Central memory CD4-positive, alpha-beta T cell (primary cell): Measurements from ENCODE around the gene MYL12B.
A peak's percentile ranks its signal among the peaks of the same experiment; 100 is the strongest.
"Not testable (repeated sequence)": the region's sequence is repeated elsewhere in the genome, so short reads cannot be mapped to it uniquely, and the experiment has no call there.

Experiments used
- DNase-seq: peaks from one replicate; pipeline ENCODE4 v3.0.0; 2022

The MYL12B gene

DNA sequence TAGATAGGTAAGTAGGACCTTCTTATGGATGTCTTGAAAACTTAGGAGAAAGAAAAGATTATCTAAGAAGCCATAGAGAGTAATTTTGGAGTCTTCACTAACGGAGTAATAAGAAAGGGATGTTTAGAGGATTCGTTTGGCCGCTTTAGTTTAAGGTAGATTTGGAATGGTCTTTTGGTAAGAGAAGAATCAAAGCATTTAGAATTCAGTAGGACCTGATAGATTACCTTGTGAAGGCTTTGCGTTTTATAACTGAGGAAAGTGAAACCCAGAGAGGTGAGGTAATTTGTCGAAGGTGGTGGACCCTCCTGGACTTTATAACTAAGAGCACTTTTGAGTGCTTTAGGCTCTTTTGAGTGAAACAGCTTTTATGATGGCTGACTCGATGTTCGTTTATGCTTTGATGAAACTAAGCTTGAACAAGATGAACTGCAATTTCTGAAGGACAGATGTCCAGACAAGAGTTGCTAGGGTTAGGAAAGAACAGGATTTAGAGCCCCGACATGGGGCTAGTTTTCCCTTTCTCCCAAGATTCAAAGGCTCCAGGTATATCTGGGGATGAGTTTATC, 1.3 kb downstream of the MYL12B start:
- DNase-seq, result no peak

DNA sequence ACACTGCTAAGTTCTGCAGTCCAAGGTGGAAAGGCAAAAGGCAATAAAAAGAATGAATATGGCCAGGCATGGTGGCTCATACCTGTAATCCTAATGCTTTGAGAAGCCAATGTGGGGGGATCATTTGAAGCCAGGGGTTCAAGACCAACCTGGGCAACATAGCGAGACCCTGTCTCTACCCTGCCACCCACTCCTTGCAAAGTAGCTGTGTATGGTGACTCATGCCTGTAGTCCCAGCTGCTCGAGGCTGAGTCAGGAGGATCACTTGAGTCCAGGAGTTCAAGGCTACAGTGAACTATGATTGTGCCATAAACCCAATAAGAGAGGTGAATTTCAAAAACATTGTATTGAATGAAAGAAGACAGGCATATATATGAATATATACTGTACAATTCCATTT, 2.4 kb downstream of the MYL12B start:
- no peak for DNase-seq

DNA sequence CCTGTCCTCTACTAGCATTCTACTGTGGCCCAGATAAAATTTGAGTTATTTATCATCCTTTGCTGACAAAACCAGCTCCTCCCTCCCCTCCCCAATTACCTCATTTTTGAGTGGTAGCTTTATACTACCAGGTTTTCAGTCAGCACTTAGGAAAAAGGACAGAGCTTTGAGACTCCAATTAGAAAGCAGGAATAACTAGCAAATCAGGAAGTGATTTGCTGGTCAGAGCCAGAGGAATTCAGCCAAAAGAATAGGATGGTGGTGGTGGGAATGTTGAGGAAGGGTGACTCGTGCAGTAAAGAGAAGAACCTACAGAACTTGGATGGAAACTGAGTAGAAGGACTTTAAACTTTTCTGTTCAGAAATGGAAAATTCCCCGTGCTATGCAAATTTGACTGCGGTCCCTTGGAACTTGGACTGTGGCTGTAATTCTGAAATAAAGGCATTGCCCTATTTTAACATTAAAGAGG, 3.7 kb downstream of the MYL12B start:
- DNase-seq, result no peak

DNA sequence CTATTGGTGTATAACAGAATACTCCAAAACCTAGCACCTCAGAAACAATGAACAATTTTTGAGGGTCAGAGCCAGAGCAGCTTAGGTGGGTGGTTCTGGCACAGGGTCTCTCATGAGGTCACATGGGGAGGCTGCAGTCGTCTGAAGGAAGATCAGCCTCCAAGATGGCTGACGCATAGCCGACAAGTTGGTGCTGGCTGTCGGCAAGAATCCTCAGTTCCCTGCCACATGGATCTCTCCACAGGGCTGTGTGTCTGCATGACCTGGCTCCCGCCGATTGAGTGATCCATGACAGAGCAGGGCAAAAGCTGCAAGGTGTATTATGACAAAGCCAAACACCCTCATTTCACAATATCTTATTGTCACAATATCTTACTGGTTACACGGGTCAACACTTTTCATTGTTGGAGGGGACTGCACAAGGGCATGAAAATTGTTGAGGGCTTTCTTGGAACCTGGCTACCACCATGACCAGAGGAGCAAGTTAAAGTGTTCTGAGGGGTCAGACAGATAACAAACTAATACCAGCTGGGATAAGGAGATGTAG, 4.2 kb downstream of the MYL12B start:
- DNase-seq, result no peak

DNA sequence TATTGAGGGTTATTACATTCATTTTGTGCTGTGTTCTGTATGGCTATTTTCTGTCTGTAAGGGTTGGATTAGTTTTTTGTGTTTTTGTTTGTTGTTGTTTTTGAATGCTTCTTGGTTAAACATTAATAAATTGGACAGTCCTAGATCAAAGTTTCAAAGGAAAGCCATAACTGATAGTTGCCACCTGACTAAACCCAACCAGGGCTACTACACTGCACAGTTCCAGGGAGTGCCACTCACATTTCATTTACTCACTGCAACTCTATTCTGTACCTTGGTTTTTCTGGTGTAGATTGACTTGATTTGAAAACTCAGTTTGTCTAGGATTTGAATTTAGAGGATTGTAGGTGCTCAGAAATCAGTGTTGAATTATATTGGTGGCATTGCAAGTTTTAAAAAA, 6.4 kb downstream of the MYL12B start:
- DNase-seq, result no peak

DNA sequence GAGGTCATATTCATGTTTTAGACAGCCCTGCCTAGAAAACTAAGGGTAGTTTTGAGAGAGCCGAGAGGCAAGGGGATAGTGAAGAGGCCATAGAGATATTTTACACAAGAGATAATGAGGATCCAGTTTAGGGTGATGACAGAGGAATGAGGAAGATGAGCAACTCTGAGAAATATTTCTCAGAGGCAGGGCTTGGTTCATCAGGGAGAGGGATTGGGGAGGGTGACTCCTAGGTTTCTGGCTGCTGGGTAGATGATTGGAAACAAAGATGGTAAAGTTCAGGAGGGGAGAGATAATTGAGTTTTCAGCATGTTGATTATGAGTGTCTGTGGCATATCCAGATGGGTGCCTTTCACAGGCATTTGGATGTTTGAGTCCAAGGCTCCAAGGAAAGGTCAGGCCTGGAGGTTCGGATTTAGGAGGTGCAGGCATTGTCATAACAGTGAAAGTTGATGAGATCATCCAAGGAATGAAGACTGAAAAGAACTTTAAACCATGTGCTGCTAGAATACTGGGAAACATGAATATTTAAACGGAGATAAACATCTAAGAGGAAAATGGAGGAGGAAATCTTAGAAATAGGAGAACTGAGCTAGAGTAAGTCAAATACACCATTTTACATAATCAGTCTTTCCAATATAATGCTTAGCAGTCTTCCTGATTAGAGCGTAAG, 7.4 kb downstream of the MYL12B start:
- no peak for DNase-seq

DNA sequence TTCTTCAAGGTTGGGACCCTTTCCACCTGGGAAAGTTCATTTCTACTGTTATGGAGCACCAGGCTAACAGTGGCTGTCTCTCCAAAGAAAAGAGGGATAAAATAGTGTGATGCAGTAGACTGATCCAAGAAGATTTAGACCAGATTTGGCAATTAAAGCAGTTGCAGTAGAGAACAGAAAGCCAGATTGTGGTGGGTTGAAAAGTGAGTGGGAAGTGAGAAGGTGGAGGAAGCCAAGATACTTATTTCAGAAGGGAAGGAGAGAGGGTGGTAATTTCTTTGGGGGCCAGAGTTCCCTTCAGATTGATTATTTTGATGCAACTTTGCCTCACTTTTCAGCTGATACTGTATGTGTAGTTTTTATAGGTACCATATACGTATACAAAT, 8.0 kb downstream of the MYL12B start:
- DNase-seq, result no peak

DNA sequence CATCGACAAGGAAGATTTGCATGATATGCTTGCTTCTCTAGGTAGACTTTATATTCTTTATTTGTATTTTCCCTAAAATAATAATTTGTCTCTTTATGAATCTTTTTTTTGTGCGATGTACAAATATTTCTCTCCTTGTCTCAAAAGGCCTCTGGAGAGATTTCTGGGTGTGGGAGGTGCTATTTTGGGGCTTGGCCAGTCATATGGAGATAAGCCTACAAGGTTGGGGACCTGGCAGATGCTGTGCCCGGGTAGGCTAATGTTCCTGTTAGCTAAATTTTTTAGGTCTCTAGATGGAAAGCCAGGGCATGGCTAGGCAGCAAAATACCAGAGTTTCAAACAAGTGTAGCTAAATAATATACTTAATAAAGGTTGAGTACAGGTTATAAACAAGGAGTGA, 11.1 kb downstream of the MYL12B start:
- DNase-seq, result no peak

DNA sequence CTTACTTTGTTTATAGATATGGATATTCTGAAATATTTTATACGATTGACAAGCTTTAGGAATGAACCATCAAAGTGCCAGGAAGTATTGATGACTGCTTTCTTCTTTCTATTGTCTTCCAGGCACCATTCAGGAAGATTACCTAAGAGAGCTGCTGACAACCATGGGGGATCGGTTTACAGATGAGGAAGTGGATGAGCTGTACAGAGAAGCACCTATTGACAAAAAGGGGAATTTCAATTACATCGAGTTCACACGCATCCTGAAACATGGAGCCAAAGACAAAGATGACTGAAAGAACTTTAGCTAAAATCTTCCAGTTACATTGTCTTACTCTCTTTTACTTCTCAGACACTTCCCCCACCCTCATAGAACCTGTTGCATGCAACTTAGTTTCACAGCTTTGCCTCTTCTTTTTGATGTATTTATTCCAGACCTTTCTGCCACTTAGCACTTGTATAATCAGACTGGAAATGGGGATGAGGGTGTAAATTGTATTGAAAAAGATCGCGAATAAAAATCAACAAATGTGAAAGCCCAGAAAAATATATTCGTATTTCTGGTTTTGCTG, 15.8 kb downstream of the MYL12B start:
- DNase-seq, result not testable (repeated sequence)

DNA sequence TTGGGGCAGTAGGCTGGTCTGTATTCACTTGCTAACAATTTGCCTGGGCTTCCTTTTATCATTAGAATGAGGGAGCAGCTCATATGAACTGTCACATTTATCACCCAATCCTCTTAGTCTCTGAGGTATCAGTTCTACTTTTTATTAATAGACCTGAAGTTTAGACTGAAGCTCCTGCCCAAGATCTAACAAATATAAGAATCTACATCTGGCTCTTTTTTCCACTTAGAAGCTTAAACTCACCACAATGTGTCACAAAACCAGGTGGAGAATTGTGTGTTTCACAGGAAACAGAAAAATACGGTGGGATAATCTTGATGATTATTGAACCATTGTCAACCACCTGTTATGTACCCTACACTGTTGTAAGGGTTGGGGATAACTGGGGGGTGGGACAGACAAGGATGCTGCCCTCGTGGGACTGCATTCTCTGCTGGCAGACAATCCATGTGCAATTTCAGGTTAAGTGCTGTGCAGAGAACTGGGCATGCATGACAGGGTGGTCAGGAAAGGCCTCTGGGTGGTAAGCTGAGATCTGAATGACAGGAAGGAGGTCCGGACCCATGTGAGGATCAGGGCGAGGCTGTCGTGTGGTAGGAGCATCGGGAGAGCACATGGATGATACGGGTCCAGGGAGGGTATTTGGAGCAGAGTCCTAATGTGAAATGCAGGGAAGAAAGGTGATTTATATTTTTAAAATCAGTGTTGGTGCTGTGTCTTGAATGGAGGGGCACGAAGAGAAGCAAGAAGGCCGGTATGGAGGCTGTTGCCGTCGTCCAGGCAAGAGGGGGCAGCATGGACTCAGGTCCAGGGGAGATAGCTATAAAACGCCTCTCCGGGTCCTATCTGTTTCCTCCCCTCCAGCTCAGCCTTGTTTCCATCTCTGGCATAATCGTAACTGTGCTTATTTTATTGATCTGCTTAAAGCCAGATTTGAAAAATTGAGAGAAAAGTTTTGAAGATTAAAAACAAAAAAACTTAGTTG, 17.6 kb downstream of the MYL12B start:
- no peak for DNase-seq

DNA sequence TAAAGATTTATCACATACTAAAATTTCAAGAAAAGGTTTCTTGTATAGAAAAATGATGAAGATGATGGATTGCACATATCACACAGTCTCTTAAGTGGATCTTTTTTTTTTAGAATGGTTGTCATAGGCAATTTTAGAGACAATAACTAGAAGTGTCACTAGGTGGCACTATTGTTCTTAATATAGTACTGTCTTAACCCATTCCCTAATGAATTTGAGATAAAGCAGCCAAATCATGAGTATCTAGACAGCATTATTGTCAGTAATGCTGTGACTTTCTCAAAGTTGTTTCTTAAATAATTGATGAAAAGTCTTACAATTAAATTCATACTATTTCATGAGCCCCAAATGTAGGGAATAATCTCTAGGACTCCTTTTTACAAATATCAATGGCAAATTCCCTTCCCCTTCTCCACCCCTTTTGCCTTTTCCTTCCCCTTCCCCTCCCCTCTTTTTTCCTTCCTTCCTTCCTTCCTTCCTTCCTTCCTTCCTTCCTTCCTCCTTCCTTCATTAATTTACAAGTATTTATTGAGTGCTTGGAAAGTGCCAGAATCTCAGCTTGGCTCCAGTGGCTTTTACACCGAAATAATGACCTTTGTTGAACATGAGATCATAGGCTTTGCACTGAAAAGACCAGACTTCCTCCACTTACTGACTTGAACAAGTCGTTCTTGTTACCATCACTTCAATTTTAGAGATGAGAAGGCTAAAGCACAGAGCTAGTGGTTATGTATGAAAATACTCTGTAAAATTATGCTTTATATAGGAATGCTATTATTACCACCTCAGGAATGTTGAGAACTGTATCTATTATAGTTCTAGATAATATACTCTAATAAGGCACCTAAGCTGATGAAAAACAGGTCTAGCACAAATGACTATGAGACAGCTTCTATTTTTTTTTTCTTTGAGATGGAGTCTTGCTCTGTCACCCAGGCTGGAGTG, 19.8 kb downstream of the MYL12B start:
- peak; percentile 64 for DNase-seq

DNA sequence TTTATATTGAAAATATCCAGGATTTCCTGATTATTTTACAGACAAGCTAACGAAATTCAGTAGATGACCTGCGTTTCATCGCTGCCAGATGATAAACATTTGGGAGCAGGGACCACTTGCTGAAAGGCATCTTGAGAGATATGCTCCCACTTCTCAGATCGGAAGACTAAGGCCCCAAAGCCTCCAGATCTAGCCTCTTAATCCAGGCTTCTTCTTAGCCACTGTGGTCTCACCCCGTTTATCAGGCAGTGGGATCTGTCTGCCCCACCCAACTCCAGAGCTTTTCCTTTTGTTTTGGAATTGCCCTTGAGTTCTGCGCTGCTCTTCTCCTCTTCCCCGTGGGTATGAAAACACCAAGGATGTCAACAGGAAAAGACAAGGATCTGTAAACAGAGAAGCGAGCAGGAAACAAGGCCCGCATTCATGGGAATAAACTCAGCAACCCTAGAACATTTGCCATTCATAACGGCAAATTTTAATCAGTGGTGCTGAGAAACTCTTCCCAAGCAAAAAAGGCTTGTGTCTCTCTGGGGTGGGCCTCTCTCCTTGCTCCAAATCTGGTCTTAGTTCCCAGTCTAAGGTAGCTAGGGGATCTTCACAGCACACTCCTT, 21.4 kb downstream of the MYL12B start:
- DNase-seq, result no peak

DNA sequence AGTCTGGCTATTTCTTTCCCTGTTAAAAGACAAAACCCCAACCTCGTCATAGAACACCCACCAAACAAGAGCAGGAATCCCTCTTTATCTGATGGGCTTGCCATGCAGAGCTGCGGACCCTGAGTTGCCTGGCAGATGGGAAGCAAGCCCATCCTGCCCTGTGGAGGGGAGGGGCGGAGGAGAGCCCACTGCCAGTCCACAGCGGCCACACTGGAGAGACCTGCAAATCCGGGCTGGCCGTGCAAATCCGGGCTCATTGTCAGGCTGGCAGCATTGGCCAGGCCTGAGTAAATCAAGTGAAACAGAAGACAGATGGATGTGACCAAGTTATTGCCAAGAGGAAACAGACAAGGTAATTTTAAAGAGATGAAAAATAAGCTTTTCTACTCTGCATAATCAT, 22.0 kb downstream of the MYL12B start:
- DNase-seq, result no peak

DNA sequence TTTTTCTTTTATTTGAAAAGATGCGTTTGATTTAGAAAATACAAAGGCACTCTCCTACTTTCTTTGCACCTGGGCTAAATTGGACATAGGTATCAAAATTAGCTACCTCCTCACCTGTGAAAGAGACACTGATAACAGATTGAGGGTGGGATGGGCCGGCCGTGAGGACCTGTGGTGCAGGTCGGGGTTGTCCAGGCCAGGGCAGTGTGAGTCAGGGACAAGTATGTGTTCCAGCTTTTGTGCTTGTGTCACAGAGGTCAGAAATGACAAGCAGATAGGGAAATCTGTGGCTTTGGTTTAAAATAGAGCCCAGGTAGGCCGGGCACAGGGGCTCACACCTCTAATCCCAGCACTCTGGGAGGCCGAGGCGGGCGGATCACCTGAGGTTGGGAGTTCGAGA, 22.6 kb downstream of the MYL12B start:
- no peak for DNase-seq

DNA sequence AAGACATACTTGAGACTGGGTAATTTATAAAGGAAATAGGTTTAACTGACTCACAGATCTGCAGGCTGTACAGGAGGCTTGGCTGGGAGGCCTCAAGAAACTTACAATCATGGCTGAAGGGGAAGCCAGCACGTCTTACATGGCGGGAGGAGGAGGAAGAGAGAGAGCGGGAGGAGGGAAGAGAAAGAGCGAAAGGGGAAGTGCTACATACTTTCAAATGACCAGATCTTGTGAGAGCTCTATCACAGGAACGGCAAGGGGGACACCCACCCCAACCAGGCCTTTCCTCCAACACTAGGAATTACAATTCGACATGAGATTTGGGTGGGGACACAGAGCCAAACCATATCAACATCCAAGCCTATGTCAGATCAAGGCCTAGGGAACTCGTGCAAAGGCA, 24.2 kb downstream of the MYL12B start:
- no peak for DNase-seq

DNA sequence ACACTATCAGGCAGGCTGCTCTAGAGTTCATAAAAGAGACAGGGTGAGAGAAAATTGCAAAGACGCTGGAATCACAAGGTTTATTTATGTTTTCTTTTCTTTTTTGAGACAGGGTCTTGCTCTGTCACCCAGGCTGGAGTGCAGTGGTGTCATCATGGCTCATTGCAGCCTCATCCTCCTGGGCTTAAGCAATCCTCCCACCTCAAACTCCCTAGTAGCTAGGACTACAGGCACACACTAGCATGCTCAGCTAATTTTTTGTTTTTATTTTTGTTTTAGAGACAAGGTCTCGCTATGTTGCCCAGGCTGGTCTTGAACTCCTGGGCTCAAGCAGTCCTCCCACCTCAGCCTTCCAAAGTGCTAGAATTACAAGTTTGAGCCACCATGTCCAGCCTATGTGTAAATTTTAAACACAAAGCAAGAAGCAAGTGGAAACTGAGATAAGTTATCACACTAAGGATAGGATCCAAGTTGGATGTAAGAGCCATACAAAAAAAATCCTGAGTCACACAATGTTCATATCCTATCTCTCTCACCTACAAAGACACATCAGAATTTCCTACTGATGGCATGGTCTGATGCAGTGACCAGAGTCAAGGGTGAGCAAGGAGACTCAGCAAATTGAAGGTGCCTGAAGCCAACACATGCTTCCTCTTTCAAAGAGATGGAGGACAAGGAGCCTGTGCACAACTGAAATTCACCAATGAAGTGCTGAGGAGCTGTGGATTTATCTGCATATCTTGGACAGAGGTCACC, 31.4 kb downstream of the MYL12B start:
- DNase-seq, result no peak

DNA sequence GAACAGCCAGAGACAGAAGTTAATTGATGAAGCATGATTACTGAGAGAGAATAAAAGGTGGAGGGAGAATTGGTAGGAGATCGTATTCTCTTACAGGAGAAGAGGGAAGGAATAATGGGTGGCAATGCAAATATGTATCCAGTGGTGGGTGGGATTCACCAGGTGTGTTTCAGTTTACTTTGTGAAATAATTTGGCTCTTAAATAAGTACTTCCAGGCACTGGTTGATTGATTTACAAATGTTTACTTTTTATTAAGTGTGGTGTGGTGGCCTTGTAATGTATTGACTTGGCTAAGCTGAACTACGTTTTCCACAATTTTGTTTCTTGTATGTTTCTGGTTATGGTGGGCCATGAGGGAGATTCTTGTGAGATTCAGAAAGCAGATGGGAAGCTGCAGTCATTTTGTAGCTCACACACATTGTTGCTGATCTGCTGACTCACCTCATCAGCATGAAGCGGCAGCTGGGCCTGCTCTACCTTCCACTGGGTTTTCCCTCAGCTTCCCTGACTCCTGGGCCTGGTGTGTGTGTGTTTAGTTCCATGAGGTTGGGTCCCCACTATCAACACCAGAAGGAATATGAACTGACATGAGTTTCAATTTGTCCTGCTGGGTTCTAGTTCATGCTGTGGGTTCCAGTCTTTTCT, 32.6 kb downstream of the MYL12B start:
- no peak for DNase-seq

DNA sequence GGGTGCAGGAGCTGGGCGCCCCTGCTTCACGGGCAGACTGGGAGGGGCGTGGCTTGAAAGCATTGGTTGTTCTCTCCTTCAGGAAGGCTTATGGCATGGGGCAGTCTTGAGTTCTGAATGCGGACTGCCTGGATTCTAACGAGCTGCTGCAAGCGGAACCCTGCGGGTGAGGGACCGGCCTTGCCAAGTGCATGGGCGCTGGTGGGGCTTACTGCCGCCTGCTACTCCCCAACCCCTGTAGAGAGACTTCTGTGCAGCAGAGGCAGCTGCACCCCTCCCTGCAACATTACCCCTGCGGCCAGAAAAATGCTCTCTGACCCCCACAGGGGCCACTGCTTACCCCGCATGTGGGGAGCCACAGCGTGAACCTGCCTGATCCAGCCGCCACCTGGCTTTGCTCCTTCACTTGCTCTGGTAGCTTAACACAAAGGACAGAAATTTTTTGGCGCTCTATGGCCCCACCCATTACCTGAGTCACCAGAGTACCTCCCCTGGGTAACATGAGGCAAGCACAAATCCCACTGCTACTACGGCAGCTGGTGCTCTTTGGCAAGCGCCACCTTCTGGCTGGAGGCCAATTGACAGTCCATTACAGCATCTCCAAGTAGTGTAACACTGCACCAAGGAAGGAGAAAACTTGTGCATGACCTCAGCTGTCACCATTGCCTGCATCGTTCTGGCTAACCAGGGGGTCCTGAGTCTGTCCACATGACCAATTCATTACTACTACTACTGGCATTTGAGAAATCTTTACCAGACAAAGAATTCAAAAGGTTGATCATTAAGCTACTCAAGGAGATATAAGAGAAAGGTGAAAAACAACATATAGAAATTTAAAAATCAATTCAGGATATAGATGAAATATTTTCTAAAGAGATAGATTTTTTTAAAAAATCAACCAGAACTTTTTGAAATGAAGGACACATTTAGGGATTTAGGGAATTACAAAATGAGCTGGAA, 35.4 kb downstream of the MYL12B start:
- peak; percentile 88 for DNase-seq

DNA sequence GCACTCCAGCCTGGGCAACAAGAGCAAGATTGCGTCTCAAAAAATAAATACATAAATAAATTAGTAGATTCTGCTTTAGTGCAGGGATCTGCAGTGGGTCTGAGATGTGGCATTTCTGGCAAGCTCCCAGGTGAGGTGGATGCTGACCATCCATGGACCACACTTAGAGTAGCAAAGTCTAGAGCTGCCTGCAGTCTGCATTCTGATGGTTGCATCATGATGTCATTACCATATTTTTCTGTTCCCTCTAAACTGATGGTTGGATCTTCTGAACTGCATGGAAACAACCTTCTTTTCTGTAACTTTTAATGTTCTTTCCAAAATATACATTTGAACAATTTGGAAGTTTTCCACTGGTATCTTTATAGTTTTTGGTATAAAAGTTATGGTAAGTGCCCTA, 42.9 kb downstream of the MYL12B start:
- no peak for DNase-seq
